Naive thymus-derived CD4-positive, alpha-beta T cell (primary cell): ENCODE data around the gene GK. TPM values are rescaled to one million over a fixed set of nuclear protein-coding genes. Genes with fewer than 3 reads are reported as not detected.
"Not testable (repeated sequence)": the region's sequence is repeated elsewhere in the genome, so short reads cannot be mapped to it uniquely, and the experiment has no call there.

Experiments
- ATAC-seq: fragments of 150-1000 bp; cut with Tn5 transposase; 2 replicates; pipeline ENCODE4 v1.10.0; 2021; ENCODE audit warnings: mild to moderate bottlenecking, moderate library complexity
- CTCF ChIA-PET: fragments of 350-600 bp; sonication (Branson Sonifier 250); formaldehyde crosslinking; loops from one replicate; lab custom pipeline; 2021; ENCODE audit warnings: antibody characterized with exemption; lab: Charles Lee
- POLR2A ChIA-PET: fragments of 350-600 bp; sonication (Branson Sonifier 250); formaldehyde crosslinking; loops from one replicate; lab custom pipeline; 2021; ENCODE audit warnings: antibody characterized with exemption, inconsistent platforms; lab: Charles Lee
- DNase-seq, 9 donors: peaks; one replicate each; pipeline versions ENCODE4 v3.0.0 to v3.0.0-alpha.2; 2020 to 2022; ENCODE audit warnings: mixed read lengths in 1 of 9
- H3K27ac ChIP-seq: one replicate; pipeline ENCODE4 v1.7.0; 2013; ENCODE audit warnings: mild to moderate bottlenecking, low read depth, low read length, moderate library complexity
- H3K27me3 ChIP-seq, 2 donors: one replicate each; pipeline ENCODE4 v1.7.0; 2013; ENCODE audit warnings: low read length in 2 of 2, mild to moderate bottlenecking in 2 of 2, moderate library complexity in 2 of 2; ENCODE audit not compliant: control insufficient read depth in 2 of 2, insufficient read depth in 2 of 2
- H3K36me3 ChIP-seq, 3 experiments: 1 replicate in 2 of 3; 2 replicates in 1 of 3; pipeline ENCODE4 v1.7.0; 2013; ENCODE audit warnings: low read length in 3 of 3, mild to moderate bottlenecking in 3 of 3, moderate library complexity in 1 of 3; ENCODE audit not compliant: insufficient read depth in 3 of 3, control insufficient read depth in 2 of 3
- H3K4me1 ChIP-seq, 2 donors: one replicate each; pipeline ENCODE4 v1.7.0; 2013; ENCODE audit warnings: low read length in 2 of 2, mild to moderate bottlenecking in 2 of 2, moderate library complexity in 1 of 2; ENCODE audit not compliant: control insufficient read depth in 2 of 2, insufficient read depth in 2 of 2
- H3K4me3 ChIP-seq: 2 replicates; pipeline ENCODE4 v1.7.0; 2013; ENCODE audit warnings: mild to moderate bottlenecking, low read length
- H3K9me3 ChIP-seq, 3 experiments: 1 replicate in 2 of 3; 2 replicates in 1 of 3; pipeline ENCODE4 v1.7.0; 2013; ENCODE audit warnings: low read length in 3 of 3; ENCODE audit not compliant: control insufficient read depth in 2 of 3
- H3K27ac Mint-ChIP-seq, 9 donors: one replicate each; pipeline ENCODE4 v1.8.0; 2020 to 2022; ENCODE audit warnings: mixed read lengths in 9 of 9, mild to moderate bottlenecking in 8 of 9, moderate library complexity in 5 of 9, inconsistent platforms in 2 of 9
- H3K27me3 Mint-ChIP-seq, 5 donors: one replicate each; pipeline ENCODE4 v1.8.0; 2021 to 2022; ENCODE audit warnings: mixed read lengths in 5 of 5, mild to moderate bottlenecking in 1 of 5
- H3K36me3 Mint-ChIP-seq, 5 donors: one replicate each; pipeline ENCODE4 v1.8.0; 2020 to 2022; ENCODE audit warnings: mixed read lengths in 5 of 5, mild to moderate bottlenecking in 3 of 5, inconsistent platforms in 1 of 5
- H3K4me1 Mint-ChIP-seq, 7 donors: one replicate each; pipeline ENCODE4 v1.8.0; 2020 to 2022; ENCODE audit warnings: mixed read lengths in 7 of 7, mild to moderate bottlenecking in 3 of 7, inconsistent platforms in 1 of 7
- H3K4me3 Mint-ChIP-seq, 10 donors: one replicate each; pipeline ENCODE4 v1.8.0; 2020 to 2022; ENCODE audit warnings: mild to moderate bottlenecking in 10 of 10, mixed read lengths in 10 of 10, moderate library complexity in 6 of 10, inconsistent platforms in 2 of 10
- H3K9me3 Mint-ChIP-seq, 11 donors: one replicate each; pipeline ENCODE4 v1.8.0; 2020 to 2022; ENCODE audit warnings: mixed read lengths in 11 of 11, mild to moderate bottlenecking in 4 of 11, inconsistent platforms in 1 of 11, moderate library complexity in 1 of 11
- intact Hi-C, 2 donors: fragments of 100-400 bp; cut with micrococcal nuclease; formaldehyde crosslinking; loops; one replicate each; pipeline ENCODE4 v1.15.1; 2023
- polyA plus RNA-seq, 2 donors: library from polyadenylated mRNA; unstranded; fragments of 300-500 nt; fragmentation: Illumina TruSeq; gene quantifications; one replicate each; pipeline ENCODE4 v1.2.3, GENCODE V29; 2021
- total RNA-seq, 6 experiments: library from RNA in 5 of 6; stranded (reverse) in 5 of 6; gene quantifications; 1 replicate in 5 of 6; 2 replicates in 1 of 6; pipeline ENCODE4 v1.2.3 and lab custom pipeline; 2021 to 2026

The GK gene
- total and polyA plus RNA-seq, 7 experiments from 2014 or later: 4.0 to 41.1 (median 5.7) TPM

GRCh38 chrX:30634070-30634469 is 19.2 kb upstream of the GK start:
- DNase-seq, H3K4me3 Mint-ChIP-seq, H3K27me3 Mint-ChIP-seq, H3K27ac Mint-ChIP-seq, H3K27ac ChIP-seq, H3K36me3 Mint-ChIP-seq, H3K4me3 ChIP-seq, POLR2A ChIA-PET, H3K9me3 Mint-ChIP-seq, H3K4me1 ChIP-seq, H3K27me3 ChIP-seq, CTCF ChIA-PET, H3K36me3 ChIP-seq, H3K9me3 ChIP-seq, ATAC-seq, H3K4me1 Mint-ChIP-seq: not testable (repeated sequence)
- intact Hi-C loops: loop anchor here in 1 of 2 donors (2.0 kb wide), 1 partner anchor 19 kb away; the partner anchor contains the start of gene GK

DNA sequence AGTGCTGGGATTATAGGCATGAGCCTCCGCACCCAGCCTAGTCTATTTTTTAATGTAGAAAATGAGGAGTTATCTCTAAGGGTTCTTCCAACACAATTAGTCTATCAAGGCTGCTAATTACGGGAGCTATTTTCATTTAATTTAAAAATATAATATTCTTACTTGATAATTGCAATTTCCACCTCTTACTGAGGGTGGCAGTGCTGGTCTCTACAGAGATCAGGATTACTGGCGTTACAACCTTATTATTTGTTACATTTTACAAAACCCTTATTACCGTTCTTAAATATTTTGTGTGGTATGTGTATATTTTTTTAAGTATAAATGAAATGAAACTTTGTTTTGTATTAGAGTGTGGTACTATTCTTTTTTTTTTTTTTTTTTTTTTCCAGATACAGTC is 17.6 kb upstream of the GK start:
- Histone ChIP-seq H3K9me3 (no peaks in the 10 kb centered on the region), H3K4me1 (no peaks in the 10 kb centered on the region), H3K27me3 (no peaks in the 10 kb centered on the region), H3K27ac (no peak overlapping the region), H3K36me3 (no peaks in the 10 kb centered on the region), H3K4me3 (no peak overlapping the region)
- peaks cover 0 to 2% (median 0%) of the 10 kb centered on the region in 11 donors for H3K9me3 Mint-ChIP-seq
- H3K27me3 Mint-ChIP-seq: no peaks in the 10 kb centered on the region
- CTCF ChIA-PET: interaction anchor here (0.7 kb wide), 1 partner anchor 12 kb away, joined by 3 read pairs; no protein-coding TSS in a partner anchor
- no peaks in the 10 kb centered on the region for H3K4me1 Mint-ChIP-seq
- H3K4me3 Mint-ChIP-seq: no peak overlapping the region
- DNase-seq (peak in 1 of 9 donors; percentile 14), ATAC-seq (peak; percentile 46)
- POLR2A ChIA-PET: no interaction called here
- intact Hi-C loops: loop anchor here (1.0 to 5.0 kb wide), 4 partner anchors 17 to 252 kb away; partner anchors contain the start of genes GK (in 1 of the 2) and TAB3 (in 1 of the 2)
- no peak overlapping the region for H3K27ac Mint-ChIP-seq
- no peaks in the 10 kb centered on the region for H3K36me3 Mint-ChIP-seq

DNA sequence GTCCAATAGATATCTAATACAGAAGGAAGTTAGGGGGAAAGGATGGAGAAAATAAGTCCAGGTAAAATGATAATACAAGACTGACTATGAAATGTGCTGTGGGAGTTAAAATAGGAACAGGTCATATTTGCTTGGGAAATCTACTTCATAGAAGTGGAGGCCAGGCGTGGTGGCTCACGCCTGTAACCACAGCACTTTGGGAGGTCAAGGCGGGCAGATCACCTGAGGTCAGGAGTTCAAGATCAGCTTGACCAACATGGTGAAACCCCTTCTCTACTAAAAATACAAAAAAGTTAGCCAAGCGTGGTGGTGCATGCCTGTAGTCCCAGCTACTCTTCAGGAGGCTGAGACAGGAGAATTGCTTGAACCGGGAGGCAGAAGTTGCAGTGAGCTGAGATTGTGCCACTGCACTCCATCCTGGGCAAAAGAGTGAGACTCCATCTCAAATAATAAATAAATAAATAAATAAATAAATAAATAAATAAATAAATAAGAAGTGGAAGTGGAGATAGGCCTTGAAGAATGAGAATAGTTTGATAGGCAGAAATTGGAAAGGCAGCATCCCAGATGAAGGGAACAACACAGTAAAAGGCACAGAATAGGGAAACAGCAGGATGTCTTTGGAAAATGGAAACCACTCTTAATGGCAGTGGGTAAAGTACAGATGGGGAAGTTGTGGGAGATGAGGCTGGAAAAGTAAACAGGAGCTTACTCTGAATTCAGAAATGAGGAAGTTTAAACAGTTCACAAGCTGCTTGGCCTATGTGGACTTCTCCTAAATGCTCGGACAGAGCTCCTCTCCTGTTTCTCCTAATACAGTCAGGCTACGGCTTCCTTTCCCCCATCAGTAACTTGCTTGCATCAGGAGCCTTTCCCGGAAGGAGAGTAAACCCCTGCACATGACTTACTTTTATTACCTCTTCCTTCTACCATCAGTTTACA is 15.1 kb upstream of the GK start:
- H3K9me3 Mint-ChIP-seq: peaks cover 0 to 5% (median 0%) of the 10 kb centered on the region in 11 donors
- CTCF ChIA-PET: no interaction called here
- DNase-seq (no peak), ATAC-seq (peak; percentile 53)
- intact Hi-C loops: loop anchor here in 1 of 2 donors (1.0 to 5.0 kb wide), 3 partner anchors 75 to 249 kb away; partner anchors contain the start of gene TAB3
- H3K4me1 Mint-ChIP-seq: peaks cover 0 to 9% (median 0%) of the 10 kb centered on the region in 7 donors
- peaks cover 0 to 6% (median 0%) of the 10 kb centered on the region in 5 donors for H3K36me3 Mint-ChIP-seq
- Histone ChIP-seq H3K9me3 (no peaks in the 10 kb centered on the region), H3K4me3 (no peak overlapping the region), H3K27ac (no peak overlapping the region), H3K4me1 (no peaks in the 10 kb centered on the region), H3K27me3 (no peaks in the 10 kb centered on the region), H3K36me3 (no peaks in the 10 kb centered on the region)
- no peak overlapping the region for H3K27ac Mint-ChIP-seq
- POLR2A ChIA-PET: no interaction called here
- H3K4me3 Mint-ChIP-seq: peak overlapping the region in 1 of 10 donors; percentile 42
- H3K27me3 Mint-ChIP-seq: no peaks in the 10 kb centered on the region

DNA sequence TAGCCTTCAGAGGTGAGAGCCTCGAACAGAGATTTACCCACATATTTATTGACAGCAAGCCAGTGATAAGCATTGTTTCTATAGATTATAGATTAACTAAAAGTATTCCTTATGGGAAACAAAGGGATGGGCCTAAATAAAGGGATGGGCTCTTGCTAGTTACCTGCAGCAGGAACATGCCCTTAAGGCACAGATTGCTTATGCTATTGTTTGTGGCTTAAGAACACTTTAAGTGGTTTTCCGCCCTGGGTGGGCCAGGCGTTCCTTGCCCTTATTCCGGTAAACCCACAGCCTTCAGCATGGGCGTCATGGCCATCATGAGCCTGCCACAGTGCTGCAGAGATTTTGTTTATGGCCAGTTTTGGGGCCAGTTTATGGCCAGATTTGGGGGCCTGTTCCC is 13.5 kb upstream of the GK start:
- POLR2A ChIA-PET, H3K36me3 Mint-ChIP-seq, CTCF ChIA-PET, H3K9me3 Mint-ChIP-seq, H3K9me3 ChIP-seq, H3K4me3 ChIP-seq, ATAC-seq, H3K27me3 ChIP-seq, H3K4me1 ChIP-seq, H3K4me3 Mint-ChIP-seq, H3K27me3 Mint-ChIP-seq, H3K27ac ChIP-seq, H3K36me3 ChIP-seq, DNase-seq, H3K27ac Mint-ChIP-seq: not testable (repeated sequence)
- intact Hi-C loops: loop anchor here in 1 of 2 donors (5.0 kb wide), 2 partner anchors 183 to 248 kb away; partner anchors contain the start of gene TAB3
- H3K4me1 Mint-ChIP-seq: peaks cover 0 to 15% (median 0%) of the 10 kb centered on the region in 7 donors

- Histone ChIP-seq H3K36me3 (no peaks in the 10 kb centered on the region), H3K9me3 (no peaks in the 10 kb centered on the region), H3K4me3 (no peak overlapping the region), H3K4me1 (no peaks in the 10 kb centered on the region), H3K27me3 (no peaks in the 10 kb centered on the region), H3K27ac (no peak overlapping the region)
- Mint-ChIP-seq H3K9me3 (peaks cover 0 to 5% (median 0%) of the 10 kb centered on the region in 11 donors), H3K4me3 (no peak overlapping the region), H3K4me1 (peaks cover 0 to 23% (median 0%) of the 10 kb centered on the region in 7 donors), H3K27me3 (no peaks in the 10 kb centered on the region), H3K27ac (peak overlapping the region in 1 of 9 donors; percentile 33), H3K36me3 (peaks cover 0 to 6% (median 0%) of the 10 kb centered on the region in 5 donors)
- CTCF ChIA-PET: no interaction called here
- DNase-seq (no peak), ATAC-seq (no peak)
- intact Hi-C loops: no loop called here
- POLR2A ChIA-PET: no interaction called here
These were observed 10.6 kb upstream of the GK start for GRCh38 chrX:30642642-30643041.

GRCh38 chrX:30643313-30643821 is 9.9 kb upstream of the GK start:
- Mint-ChIP-seq H3K36me3 (peaks cover 0 to 6% (median 0%) of the 10 kb centered on the region in 5 donors), H3K27me3 (no peaks in the 10 kb centered on the region), H3K9me3 (peaks cover 0 to 5% (median 0%) of the 10 kb centered on the region in 11 donors), H3K4me3 (peak overlapping the region in 1 of 10 donors; percentile 37), H3K4me1 (peaks cover 0 to 24% (median 0%) of the 10 kb centered on the region in 7 donors), H3K27ac (peak overlapping the region in 1 of 9 donors; percentile 79)
- ATAC-seq (peak; percentile 55), DNase-seq (no peak)
- intact Hi-C loops: no loop called here
- CTCF ChIA-PET: no interaction called here
- no peak overlapping the region for H3K4me3 ChIP-seq
- H3K4me1 ChIP-seq: no peaks in the 10 kb centered on the region
- H3K27me3 ChIP-seq: no peaks in the 10 kb centered on the region
- H3K36me3 ChIP-seq: no peaks in the 10 kb centered on the region
- POLR2A ChIA-PET: no interaction called here
- no peak overlapping the region for H3K27ac ChIP-seq
- H3K9me3 ChIP-seq: no peaks in the 10 kb centered on the region
